Uterus (tissue), 2 donors: ENCODE measurements around the gene NES.

ENCODE experiments used
- CTCF ChIP-seq, 4 experiments: fragments of 200-600 bp in 2 of 4; fragments of 450-650 bp in 2 of 4; sonication (generic) in 2 of 4; IDR thresholded peaks; one replicate each; pipeline ENCODE4 v1.5.1; 2016 to 2019; ENCODE audit warnings: antibody characterized with exemption in 4 of 4, mild to moderate bottlenecking in 2 of 4, moderate library complexity in 1 of 4
- POLR2A ChIP-seq, 2 donors: fragments of 450-650 bp; IDR thresholded peaks; one replicate each; pipeline ENCODE4 v1.6.1; 2016; ENCODE audit warnings: antibody characterized with exemption in 2 of 2, mild to moderate bottlenecking in 1 of 2, moderate library complexity in 1 of 2

- no peak for TF ChIP-seq POLR2A (IDR thresholded peaks at IDR 0.05)
- TF ChIP-seq CTCF (IDR thresholded peaks at IDR 0.05): no peak
Measured at GRCh38 chr1:156697481-156697880, 20.3 kb upstream of the NES start.
